Measurements from ENCODE around the gene CDK6.

CDK6 gene

DNA sequence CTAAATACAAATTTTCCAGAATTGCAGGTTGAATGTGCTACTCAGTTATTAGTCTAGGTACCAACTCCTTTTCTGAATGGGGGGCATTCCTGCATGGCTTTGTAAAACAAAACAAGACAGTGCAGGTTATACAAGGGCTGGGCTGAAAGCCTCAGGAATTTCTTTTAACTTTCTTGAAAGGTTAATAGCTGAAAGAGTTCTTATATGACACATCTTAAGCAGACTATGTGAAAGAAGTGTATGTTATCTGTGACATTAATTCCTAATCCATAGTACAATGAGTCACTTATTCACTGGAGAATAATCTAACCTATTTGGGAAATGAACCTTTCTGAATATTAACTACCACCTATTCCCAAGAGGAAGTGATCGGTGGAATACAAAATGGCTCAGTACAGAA lies 130.5 kb downstream of the CDK6 start:
- H2AK5ac ChIP-seq (ENCODE audit: low read depth, low read length), result no peak overlapping the region
- H2BK12ac ChIP-seq (ENCODE audit: low read length), result no peak overlapping the region
- H3K9ac ChIP-seq (ENCODE audit: low read depth, low read length, poor library complexity), result no peak overlapping the region
- H3K14ac ChIP-seq (ENCODE audit: low read length), result no peak overlapping the region
- no peak overlapping the region for H3K23ac ChIP-seq (ENCODE audit: low read depth, low read length, poor library complexity)
- H3K27me3 ChIP-seq (ENCODE audit: control insufficient read depth in 3 of 3, insufficient read depth in 3 of 3, low read depth in 1 of 3, low read length in 3 of 3), result no peaks in the 10 kb centered on the region
- H4K8ac ChIP-seq (ENCODE audit: low read depth, low read length), result no peak overlapping the region
- no CpG with 5 or more reads among the region's 1 CpG for WGBS, 2 donors (ENCODE audit: extremely low coverage in 2 of 2, insufficient read length in 2 of 2, insufficient replicate concordance in 1 of 2)
- H2BK15ac ChIP-seq (ENCODE audit: low read length), result no peak overlapping the region
- H3K27ac ChIP-seq (replicated peaks; ENCODE audit: low read length), result no peak overlapping the region
- no peak overlapping the region for H4K91ac ChIP-seq (ENCODE audit: low read depth, low read length, poor library complexity)
- H3K36me3 ChIP-seq (replicated peaks in 1 of 2; ENCODE audit: control insufficient read depth in 2 of 2, insufficient read depth in 2 of 2, low read length in 2 of 2), result no peaks in the 10 kb centered on the region
- no peak overlapping the region for H2BK120ac ChIP-seq (ENCODE audit: low read depth, low read length)
- H3K4me2 ChIP-seq (ENCODE audit: insufficient read depth, low read length, poor library complexity, severe bottlenecking), result no peak overlapping the region
- H2BK5ac ChIP-seq (ENCODE audit: low read length), result no peak overlapping the region
- no peaks in the 10 kb centered on the region for H3K79me1 ChIP-seq (ENCODE audit: low read depth, low read length)
- H3K4me3 ChIP-seq (ENCODE audit: low read length in 2 of 2), result no peak overlapping the region
- H3K4me1 ChIP-seq (ENCODE audit: control insufficient read depth in 2 of 2, insufficient read depth in 1 of 2, low read depth in 1 of 2, low read length in 2 of 2), result no peaks in the 10 kb centered on the region
- DNase-seq (ENCODE audit: low spot score), result no peak
- no peak overlapping the region for H2AFZ ChIP-seq (ENCODE audit: low read length)
- no peak overlapping the region for H3K18ac ChIP-seq (ENCODE audit: low read length)
- H3K9me3 ChIP-seq (replicated peaks in 1 of 2; ENCODE audit: control insufficient read depth in 2 of 2, insufficient read depth in 1 of 2, low read depth in 1 of 2, low read length in 2 of 2), result peaks cover 0 to 14% of the 10 kb centered on the region in 2 donors
- H3K4ac ChIP-seq (ENCODE audit: low read length), result no peak overlapping the region

DNA sequence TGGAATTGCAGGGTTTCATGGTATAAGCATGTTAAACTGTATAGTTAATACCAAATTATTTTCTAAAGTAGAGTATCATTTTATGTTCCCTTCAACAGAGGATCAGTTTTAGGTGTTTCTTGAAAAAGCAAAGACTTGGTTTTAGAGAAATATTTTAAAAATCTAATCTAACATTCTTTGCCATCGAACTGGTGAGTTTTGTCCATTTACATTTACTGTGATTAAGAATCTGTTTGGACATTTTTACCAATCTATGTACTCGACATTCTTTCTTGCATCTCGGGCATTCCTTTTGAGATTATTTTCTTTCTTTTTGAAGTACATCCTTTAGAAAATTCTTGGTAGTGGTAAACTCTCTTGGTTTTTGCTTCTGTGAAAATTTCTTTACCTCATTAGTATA lies 131.5 kb downstream of the CDK6 start:
- no peak overlapping the region for H2BK5ac ChIP-seq (ENCODE audit: low read length)
- no peak overlapping the region for H2AK5ac ChIP-seq (ENCODE audit: low read depth, low read length)
- no peaks in the 10 kb centered on the region for H3K4me1 ChIP-seq (ENCODE audit: control insufficient read depth in 2 of 2, insufficient read depth in 1 of 2, low read depth in 1 of 2, low read length in 2 of 2)
- no peak overlapping the region for H3K18ac ChIP-seq (ENCODE audit: low read length)
- no peak overlapping the region for H4K8ac ChIP-seq (ENCODE audit: low read depth, low read length)
- H3K4ac ChIP-seq (ENCODE audit: low read length), result no peak overlapping the region
- no peak overlapping the region for H3K9ac ChIP-seq (ENCODE audit: low read depth, low read length, poor library complexity)
- H3K27ac ChIP-seq (replicated peaks; ENCODE audit: low read length), result no peak overlapping the region
- no peak overlapping the region for H3K23ac ChIP-seq (ENCODE audit: low read depth, low read length, poor library complexity)
- no peak overlapping the region for H2BK120ac ChIP-seq (ENCODE audit: low read depth, low read length)
- no peak overlapping the region for H3K14ac ChIP-seq (ENCODE audit: low read length)
- H2BK15ac ChIP-seq (ENCODE audit: low read length), result no peak overlapping the region
- H3K36me3 ChIP-seq (replicated peaks in 1 of 2; ENCODE audit: control insufficient read depth in 2 of 2, insufficient read depth in 2 of 2, low read length in 2 of 2), result no peaks in the 10 kb centered on the region
- no peak overlapping the region for H2AFZ ChIP-seq (ENCODE audit: low read length)
- no CpG with 5 or more reads among the region's 3 CpGs for WGBS, 2 donors (ENCODE audit: extremely low coverage in 2 of 2, insufficient read length in 2 of 2, insufficient replicate concordance in 1 of 2)
- no peak overlapping the region for H3K4me3 ChIP-seq (ENCODE audit: low read length in 2 of 2)
- DNase-seq (ENCODE audit: low spot score), result no peak
- no peaks in the 10 kb centered on the region for H3K79me1 ChIP-seq (ENCODE audit: low read depth, low read length)
- no peak overlapping the region for H3K4me2 ChIP-seq (ENCODE audit: insufficient read depth, low read length, poor library complexity, severe bottlenecking)
- peaks cover 0 to 14% of the 10 kb centered on the region in 2 donors for H3K9me3 ChIP-seq (replicated peaks in 1 of 2; ENCODE audit: control insufficient read depth in 2 of 2, insufficient read depth in 1 of 2, low read depth in 1 of 2, low read length in 2 of 2)
- H4K91ac ChIP-seq (ENCODE audit: low read depth, low read length, poor library complexity), result no peak overlapping the region
- no peak overlapping the region for H2BK12ac ChIP-seq (ENCODE audit: low read length)
- no peaks in the 10 kb centered on the region for H3K27me3 ChIP-seq (ENCODE audit: control insufficient read depth in 3 of 3, insufficient read depth in 3 of 3, low read depth in 1 of 3, low read length in 3 of 3)

DNA sequence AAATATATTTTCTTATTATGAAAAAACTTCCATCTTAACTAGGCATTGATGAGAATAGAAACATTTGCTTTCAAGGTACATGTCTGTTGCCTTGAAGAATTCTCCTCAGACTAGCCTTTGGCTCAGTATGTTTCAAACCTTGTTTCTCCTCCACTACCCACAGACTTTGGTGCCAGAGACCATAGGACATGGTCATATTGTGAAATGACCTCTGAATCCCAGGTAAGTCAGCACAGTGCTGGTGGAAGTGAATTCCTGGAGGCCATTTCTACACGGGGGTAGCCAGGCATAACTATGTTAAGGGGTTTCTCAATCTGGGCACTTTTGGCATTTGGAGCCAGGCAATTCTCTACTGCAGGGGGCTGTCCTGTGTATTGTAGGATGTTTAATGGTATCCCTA lies 133.8 kb downstream of the CDK6 start:
- Histone ChIP-seq H2BK120ac (ENCODE audit: low read depth, low read length) (no peak overlapping the region), H3K79me1 (ENCODE audit: low read depth, low read length) (no peaks in the 10 kb centered on the region), H3K9me3 (replicated peaks in 1 of 2; ENCODE audit: control insufficient read depth in 2 of 2, insufficient read depth in 1 of 2, low read depth in 1 of 2, low read length in 2 of 2) (peaks cover 0 to 14% of the 10 kb centered on the region in 2 donors), H2BK12ac (ENCODE audit: low read length) (no peak overlapping the region), H2AFZ (ENCODE audit: low read length) (no peak overlapping the region), H3K9ac (ENCODE audit: low read depth, low read length, poor library complexity) (no peak overlapping the region), H3K4me1 (ENCODE audit: control insufficient read depth in 2 of 2, insufficient read depth in 1 of 2, low read depth in 1 of 2, low read length in 2 of 2) (peaks cover 3 to 10% of the 10 kb centered on the region in 2 donors), H3K4me3 (ENCODE audit: low read length in 2 of 2) (no peak overlapping the region), H4K8ac (ENCODE audit: low read depth, low read length) (no peak overlapping the region), H3K36me3 (replicated peaks in 1 of 2; ENCODE audit: control insufficient read depth in 2 of 2, insufficient read depth in 2 of 2, low read length in 2 of 2) (no peaks in the 10 kb centered on the region), H3K23ac (ENCODE audit: low read depth, low read length, poor library complexity) (no peak overlapping the region), H3K4me2 (ENCODE audit: insufficient read depth, low read length, poor library complexity, severe bottlenecking) (no peak overlapping the region), H4K91ac (ENCODE audit: low read depth, low read length, poor library complexity) (no peak overlapping the region), H3K27ac (replicated peaks; ENCODE audit: low read length) (no peak overlapping the region), H3K14ac (ENCODE audit: low read length) (no peak overlapping the region), H2BK15ac (ENCODE audit: low read length) (no peak overlapping the region), H3K27me3 (ENCODE audit: control insufficient read depth in 3 of 3, insufficient read depth in 3 of 3, low read depth in 1 of 3, low read length in 3 of 3) (no peaks in the 10 kb centered on the region), H2AK5ac (ENCODE audit: low read depth, low read length) (no peak overlapping the region), H3K18ac (ENCODE audit: low read length) (no peak overlapping the region), H2BK5ac (ENCODE audit: low read length) (no peak overlapping the region), H3K4ac (ENCODE audit: low read length) (no peak overlapping the region)
- DNase-seq (ENCODE audit: low spot score), result no peak
- no CpG with 5 or more reads among the region's 1 CpG for WGBS, 2 donors (ENCODE audit: extremely low coverage in 2 of 2, insufficient read length in 2 of 2, insufficient replicate concordance in 1 of 2)

DNA sequence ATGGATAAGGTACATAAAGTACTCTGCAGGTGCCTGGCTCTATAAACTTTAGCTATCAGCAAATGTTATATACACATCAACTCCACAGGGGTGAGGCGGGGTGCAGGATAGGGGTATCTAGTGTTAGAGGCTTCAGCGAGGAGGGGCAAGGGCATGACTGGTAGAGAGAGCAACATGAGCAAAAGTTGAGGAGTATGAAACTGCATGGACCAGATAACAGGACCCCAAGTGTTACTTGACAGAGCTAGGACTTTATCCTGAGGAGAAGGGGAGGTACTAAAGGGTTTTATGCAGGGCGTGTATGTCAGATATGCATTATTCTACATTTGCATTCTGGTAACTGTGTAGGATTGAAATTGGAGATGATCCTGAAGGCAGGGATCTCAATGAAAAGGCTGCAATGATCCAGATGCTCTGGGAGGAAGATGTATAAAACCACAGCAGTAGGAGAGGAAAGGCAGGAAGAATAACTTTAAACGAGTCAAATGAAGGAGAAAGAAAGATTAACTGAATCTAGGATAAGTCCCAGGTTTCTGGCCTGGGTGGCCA lies 136.3 kb downstream of the CDK6 start:
- DNase-seq (ENCODE audit: low spot score), result no peak
- Histone ChIP-seq H2BK5ac (ENCODE audit: low read length) (no peak overlapping the region), H3K27me3 (ENCODE audit: control insufficient read depth in 3 of 3, insufficient read depth in 3 of 3, low read depth in 1 of 3, low read length in 3 of 3) (no peaks in the 10 kb centered on the region), H2BK120ac (ENCODE audit: low read depth, low read length) (no peak overlapping the region), H4K91ac (ENCODE audit: low read depth, low read length, poor library complexity) (no peak overlapping the region), H3K4ac (ENCODE audit: low read length) (no peak overlapping the region), H3K18ac (ENCODE audit: low read length) (no peak overlapping the region), H3K9ac (ENCODE audit: low read depth, low read length, poor library complexity) (no peak overlapping the region), H3K27ac (replicated peaks; ENCODE audit: low read length) (no peak overlapping the region), H2BK12ac (ENCODE audit: low read length) (no peak overlapping the region), H2AFZ (ENCODE audit: low read length) (no peak overlapping the region), H3K4me2 (ENCODE audit: insufficient read depth, low read length, poor library complexity, severe bottlenecking) (no peak overlapping the region), H2AK5ac (ENCODE audit: low read depth, low read length) (no peak overlapping the region), H3K79me1 (ENCODE audit: low read depth, low read length) (no peaks in the 10 kb centered on the region), H4K8ac (ENCODE audit: low read depth, low read length) (no peak overlapping the region), H3K4me1 (ENCODE audit: control insufficient read depth in 2 of 2, insufficient read depth in 1 of 2, low read depth in 1 of 2, low read length in 2 of 2) (peaks cover 6 to 19% of the 10 kb centered on the region in 2 donors), H2BK15ac (ENCODE audit: low read length) (no peak overlapping the region), H3K4me3 (ENCODE audit: low read length in 2 of 2) (no peak overlapping the region), H3K9me3 (replicated peaks in 1 of 2; ENCODE audit: control insufficient read depth in 2 of 2, insufficient read depth in 1 of 2, low read depth in 1 of 2, low read length in 2 of 2) (peaks cover 0 to 6% of the 10 kb centered on the region in 2 donors), H3K23ac (ENCODE audit: low read depth, low read length, poor library complexity) (no peak overlapping the region), H3K14ac (ENCODE audit: low read length) (no peak overlapping the region), H3K36me3 (replicated peaks in 1 of 2; ENCODE audit: control insufficient read depth in 2 of 2, insufficient read depth in 2 of 2, low read length in 2 of 2) (no peaks in the 10 kb centered on the region)
- WGBS, 2 donors (ENCODE audit: extremely low coverage in 2 of 2, insufficient read length in 2 of 2, insufficient replicate concordance in 1 of 2), result no CpG with 5 or more reads among the region's 4 CpGs

All from neuronal stem cell (in vitro differentiated cells).